Fibroblast of the conjunctiva (primary cell): ENCODE results near the gene LCLAT1.
"Not testable (repeated sequence)": the region's sequence is repeated elsewhere in the genome, so short reads cannot be mapped to it uniquely, and the experiment has no call there.

Experiments used
- DNase-seq: peaks from one replicate; pipeline ENCODE4 v3.0.0-alpha.2; 2010; ENCODE audit warnings: low read depth

Gene LCLAT1

GRCh38 chr2:30487603-30488002 lies 40.6 kb downstream of the LCLAT1 start:
- DNase-seq = no peak

GRCh38 chr2:30488012-30488659 lies 41.1 kb downstream of the LCLAT1 start:
- DNase-seq = no peak

DNA sequence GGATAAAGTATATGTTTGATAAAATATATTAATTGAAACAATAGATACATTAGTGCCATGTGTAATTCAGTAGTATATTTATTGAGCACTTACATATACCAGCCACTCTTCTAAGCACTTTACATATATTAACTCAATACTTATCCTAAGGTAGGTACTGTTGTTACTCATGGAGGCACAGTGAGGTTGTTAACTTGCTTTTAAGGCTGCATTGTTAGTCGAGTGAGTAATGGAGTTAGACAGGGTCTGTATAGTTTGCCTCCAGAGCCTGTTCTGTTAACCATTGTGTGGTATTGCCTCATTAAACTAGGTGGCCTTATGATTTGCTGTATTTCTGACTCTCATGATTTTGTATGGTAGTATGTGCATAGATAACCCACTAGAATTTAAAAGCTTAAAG lies 44.2 kb downstream of the LCLAT1 start:
- DNase-seq = no peak

DNA sequence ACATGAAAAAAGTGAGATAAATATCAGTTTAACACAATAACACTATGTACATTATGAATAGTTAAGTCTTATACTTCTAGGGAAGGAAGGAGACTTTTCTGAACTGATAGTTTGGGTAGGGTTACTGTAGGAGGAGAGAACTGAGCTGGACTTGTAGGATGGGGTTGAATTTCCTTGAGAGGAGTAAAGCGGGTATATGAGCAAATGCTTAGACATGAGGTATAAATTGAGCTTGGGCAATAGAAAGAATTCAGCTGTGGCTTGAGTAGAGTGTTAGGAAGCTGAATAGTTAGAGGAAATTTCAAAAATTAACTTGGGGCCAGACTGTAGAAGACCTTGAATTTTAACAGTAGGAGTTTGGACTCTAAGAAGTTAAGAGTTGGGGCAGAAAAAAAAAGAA lies 45.1 kb downstream of the LCLAT1 start:
- no peak for DNase-seq

- DNase-seq = no peak
These were observed 45.6 kb downstream of the LCLAT1 start for GRCh38 chr2:30492619-30493018.

DNA sequence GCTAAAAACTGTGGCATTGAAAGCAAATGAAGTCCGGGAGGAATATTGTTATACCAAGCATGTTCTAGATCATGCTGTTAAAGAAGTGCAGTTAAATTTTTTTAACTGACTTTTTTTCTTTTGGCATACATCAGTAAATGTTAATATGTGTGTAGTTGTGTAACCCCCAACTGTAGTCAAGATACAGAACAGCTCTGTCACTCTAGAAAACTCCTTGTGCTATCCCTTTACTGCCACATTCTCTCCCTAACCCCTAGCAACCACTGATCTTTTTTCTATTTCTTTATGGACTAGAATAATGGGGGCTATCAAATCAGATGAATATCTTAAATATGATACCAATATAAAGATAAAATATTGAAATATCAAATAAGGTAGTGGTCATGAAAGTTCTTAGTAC lies 46.4 kb downstream of the LCLAT1 start:
- DNase-seq = no peak

DNA sequence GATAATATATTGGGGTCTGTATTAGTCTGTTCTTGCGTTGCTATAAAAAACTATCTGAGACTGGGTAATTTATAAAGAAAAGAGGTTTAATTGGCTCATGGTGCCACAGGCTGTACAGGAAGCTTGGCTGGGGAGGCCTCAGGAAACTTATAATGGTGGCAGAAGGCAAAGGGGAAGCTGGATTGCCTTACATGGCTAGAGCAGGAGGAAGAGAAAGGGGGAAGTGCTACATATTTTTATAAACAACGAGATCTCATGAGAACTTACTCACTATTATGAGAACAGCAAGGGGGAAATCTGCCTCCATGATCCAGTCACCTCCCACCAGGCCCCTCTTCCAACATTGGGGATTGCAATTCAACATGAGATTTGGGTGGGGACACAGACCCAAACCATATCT lies 48.9 kb downstream of the LCLAT1 start:
- not testable (repeated sequence) for DNase-seq

DNA sequence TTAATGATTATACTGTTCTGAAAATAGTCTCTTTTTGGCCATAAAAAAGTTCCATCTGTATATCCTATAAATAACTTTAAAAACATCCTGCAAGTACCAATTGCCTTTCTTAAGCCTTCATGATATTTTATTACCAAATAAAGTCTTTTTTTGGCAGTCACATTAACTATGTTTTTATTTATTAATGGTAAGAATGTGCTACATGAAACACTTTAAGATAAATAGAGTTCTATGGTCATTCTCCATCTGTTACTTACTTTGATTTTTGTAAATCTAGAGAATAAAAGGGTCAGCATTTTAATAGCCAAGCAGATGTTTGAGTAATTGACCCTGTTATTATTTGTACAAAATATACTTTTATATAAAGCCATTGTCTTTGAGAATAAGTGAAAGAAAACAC lies 52.6 kb downstream of the LCLAT1 start:
- DNase-seq = no peak

DNA sequence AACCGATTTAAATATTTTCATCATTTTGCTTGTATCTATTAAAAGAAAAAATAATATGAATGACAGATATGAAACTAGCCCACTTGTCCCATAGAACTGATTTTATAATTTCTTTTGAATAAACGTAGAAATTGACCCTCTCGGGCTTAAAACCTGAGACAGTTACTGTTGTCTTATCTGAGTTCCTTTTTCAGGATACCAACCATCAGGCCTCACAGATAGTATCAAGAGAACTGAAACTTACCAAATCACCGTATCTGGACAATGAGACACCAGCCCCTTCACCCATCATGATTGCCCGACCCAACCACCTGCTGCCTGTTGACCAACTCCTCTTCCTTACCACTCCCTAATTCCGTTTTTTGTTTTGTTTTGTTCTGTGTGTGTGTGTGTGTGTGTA lies 53.7 kb downstream of the LCLAT1 start:
- DNase-seq = no peak

GRCh38 chr2:30502310-30502709 lies 55.3 kb downstream of the LCLAT1 start:
- no peak for DNase-seq

GRCh38 chr2:30503007-30503694 lies 56.1 kb downstream of the LCLAT1 start:
- no peak for DNase-seq

GRCh38 chr2:30503695-30504052 lies 56.6 kb downstream of the LCLAT1 start:
- DNase-seq = no peak

GRCh38 chr2:30504731-30505130 lies 57.7 kb downstream of the LCLAT1 start:
- DNase-seq = no peak

DNA sequence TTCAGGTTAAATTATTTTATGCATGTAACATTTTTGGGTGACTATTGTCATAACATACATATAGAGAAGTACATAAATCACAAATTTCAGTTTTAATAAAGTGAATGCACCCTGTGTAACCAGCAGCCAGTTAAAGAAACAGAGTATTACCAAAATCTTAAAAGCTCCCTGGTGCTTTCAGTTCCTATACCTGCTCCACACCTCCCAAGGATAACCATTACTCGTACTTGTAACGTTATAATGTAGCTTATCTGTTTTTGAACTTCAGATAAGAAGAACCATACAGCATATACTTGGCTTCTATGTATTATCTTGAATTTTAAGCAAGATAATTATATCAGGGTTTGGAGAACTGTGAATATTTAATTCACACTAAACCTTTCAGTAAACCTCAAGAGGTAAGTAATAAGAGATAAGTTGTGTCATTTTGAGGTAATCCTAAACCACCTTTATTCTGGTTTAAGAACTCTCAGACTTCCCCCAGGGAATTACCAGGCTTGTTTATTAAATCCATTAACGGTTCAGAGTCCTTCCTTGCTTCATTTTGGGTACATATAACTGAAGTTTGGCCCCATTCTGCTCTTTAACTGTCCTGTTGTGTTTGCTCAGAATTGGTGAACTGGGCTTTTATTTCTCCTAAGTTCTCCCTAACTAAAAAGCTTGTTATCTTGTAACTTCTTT lies 58.6 kb downstream of the LCLAT1 start:
- no peak for DNase-seq

DNA sequence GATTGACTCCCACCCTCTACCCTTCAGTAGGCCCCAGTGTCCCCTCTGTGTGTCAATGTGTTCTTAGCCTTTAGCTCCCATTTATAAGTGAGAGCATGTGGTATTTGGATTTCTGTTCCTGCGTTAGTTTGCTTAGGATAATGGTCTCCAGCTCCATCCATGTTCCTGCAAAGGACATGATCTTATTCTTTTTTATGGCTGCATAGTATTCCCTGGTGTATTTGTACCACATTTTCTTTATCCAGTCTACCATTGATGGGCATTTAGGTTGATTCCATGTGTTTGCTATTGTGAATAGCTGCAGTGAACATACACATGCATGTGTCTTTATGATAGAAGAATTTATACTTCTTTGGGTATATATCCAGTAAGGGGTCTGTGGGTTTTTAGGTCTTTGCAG lies 60.4 kb downstream of the LCLAT1 start:
- not testable (repeated sequence) for DNase-seq

DNA sequence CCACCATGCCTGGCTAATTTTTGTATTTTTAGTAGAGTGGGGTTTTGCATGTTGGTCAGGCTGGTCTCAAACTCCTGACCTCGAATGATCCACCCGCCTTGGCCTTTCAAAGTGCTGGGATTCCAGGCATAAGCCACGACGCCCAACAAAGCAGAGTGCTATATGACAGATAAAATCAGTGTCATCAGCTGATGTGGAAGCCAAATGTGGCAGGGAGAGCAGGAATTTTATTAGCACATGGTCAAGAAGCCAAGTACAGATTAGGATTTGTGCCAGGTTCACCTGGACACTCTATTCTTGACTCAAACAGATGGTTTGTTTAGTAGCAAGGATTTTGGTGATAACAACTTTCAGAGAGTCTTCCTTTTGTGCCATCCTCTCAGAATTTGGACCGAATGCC lies 62.7 kb downstream of the LCLAT1 start:
- DNase-seq = no peak

GRCh38 chr2:30510409-30510808 lies 63.4 kb downstream of the LCLAT1 start:
- no peak for DNase-seq

DNA sequence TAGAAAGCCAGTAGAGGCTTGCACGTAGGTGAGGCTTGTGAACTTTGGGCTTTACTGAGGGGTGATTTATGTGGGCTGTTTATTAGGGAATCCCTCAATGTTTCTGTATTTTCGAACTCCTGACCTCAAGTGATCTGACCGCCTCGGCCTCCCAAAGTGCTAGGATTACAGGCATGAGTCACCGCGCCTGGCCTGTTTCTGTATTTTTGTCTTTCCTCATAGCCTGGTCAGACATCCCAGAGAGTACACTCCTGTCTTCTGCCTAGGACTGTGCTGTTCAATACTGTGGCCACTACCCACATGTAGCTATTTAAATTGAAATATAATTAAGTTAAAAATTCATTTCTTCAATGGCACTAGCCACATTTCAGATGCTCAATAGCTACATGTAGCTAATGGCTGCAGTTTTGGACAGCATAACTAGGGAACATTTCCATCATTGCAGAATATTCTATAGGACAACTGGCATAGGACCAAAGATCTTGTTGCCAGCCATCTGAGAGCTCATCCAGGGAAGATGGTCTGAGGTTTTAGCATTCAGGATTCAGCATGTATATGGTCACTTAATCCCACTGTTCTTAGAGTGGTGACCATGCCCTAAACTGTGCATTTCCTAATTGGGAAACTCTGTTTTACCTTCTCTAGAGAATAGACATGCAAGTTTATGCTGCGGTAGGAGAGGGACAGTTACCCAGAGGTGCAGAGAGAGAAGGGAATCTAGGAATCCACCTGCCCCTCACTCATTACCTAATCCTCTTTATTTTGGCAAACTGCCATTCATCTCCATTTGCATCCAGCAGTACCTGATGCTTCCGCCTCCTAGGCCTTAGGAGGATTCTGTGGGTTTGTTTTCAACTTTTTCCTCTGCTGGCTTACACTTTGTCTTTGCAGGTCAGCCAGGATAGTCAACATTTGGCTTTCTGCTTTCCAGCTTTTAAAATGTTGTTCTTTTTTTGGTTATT lies 64.4 kb downstream of the LCLAT1 start:
- DNase-seq = peak; percentile 22

- DNase-seq = no peak
These were observed 65.3 kb downstream of the LCLAT1 start for GRCh38 chr2:30512243-30512886.

- DNase-seq = not testable (repeated sequence)
These were observed 66.6 kb downstream of the LCLAT1 start for GRCh38 chr2:30513649-30514048.

DNA sequence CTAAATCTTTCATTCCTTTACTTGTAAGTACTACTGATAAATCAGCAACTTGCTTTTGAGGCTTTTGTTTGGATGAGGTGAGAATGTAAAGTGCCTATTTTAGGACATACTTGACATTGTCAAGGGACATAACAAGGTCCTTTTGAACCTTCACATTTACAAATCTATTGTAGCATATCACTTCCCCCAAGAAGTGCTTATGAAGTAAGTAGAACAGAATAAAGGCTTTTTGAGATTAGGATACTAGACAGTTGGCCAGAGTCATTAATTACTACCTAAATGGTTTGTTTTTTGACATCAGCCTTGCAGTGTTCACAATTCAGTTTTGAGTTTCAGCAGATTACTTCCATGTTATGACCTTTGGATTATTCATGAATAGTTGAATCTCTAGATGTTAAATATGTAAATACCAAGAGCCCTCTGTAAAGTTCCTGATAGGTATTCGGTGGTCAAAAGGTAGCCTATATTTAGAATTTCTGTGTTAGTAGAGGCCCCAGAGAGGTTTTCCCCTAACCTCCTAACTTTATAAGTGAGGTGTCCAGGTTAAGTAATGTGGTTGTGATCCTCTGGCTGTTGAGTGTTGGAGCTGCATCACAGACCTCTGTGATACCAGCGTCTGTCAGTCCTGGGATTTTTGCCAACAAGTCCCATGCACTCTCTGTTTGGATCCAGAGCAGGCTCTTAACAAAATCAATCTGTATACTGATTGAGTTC lies 67.2 kb downstream of the LCLAT1 start:
- DNase-seq = peak; percentile 22
